Osteocyte (in vitro differentiated cells): Measurements from ENCODE around the gene LIN28A. TPM values are rescaled to one million over a fixed set of nuclear protein-coding genes. Genes with fewer than 3 reads are reported as not detected.

Experiments
- DNase-seq: peaks from one replicate; pipeline ENCODE4 v3.0.0; 2021; ENCODE audit warnings: mixed read lengths; ENCODE audit not compliant: unreplicated experiment; ENCODE audit errors: extremely low spot score
- H3K27ac Mint-ChIP-seq: one replicate; pipeline ENCODE4 v1.8.0; 2021; ENCODE audit warnings: mild to moderate bottlenecking, mixed read lengths; ENCODE audit not compliant: unreplicated experiment
- H3K27me3 Mint-ChIP-seq: one replicate; pipeline ENCODE4 v1.8.0; 2021; ENCODE audit warnings: mixed read lengths; ENCODE audit not compliant: unreplicated experiment
- H3K36me3 Mint-ChIP-seq: one replicate; pipeline ENCODE4 v1.8.0; 2021; ENCODE audit warnings: mixed read lengths; ENCODE audit not compliant: unreplicated experiment
- H3K4me1 Mint-ChIP-seq: one replicate; pipeline ENCODE4 v1.8.0; 2021; ENCODE audit warnings: mixed read lengths; ENCODE audit not compliant: unreplicated experiment
- H3K4me3 Mint-ChIP-seq: one replicate; pipeline ENCODE4 v1.8.0; 2021; ENCODE audit warnings: mild to moderate bottlenecking, moderate library complexity, mixed read lengths; ENCODE audit not compliant: unreplicated experiment
- H3K9me3 Mint-ChIP-seq: one replicate; pipeline ENCODE4 v1.8.0; 2021; ENCODE audit warnings: mixed read lengths; ENCODE audit not compliant: unreplicated experiment
- CTCF ChIP-seq: fragments of 200-600 bp; sonication (generic); IDR thresholded peaks from 2 replicates; pipeline ENCODE4 v1.5.0; 2021; ENCODE audit warnings: antibody characterized with exemption, mild to moderate bottlenecking, moderate library complexity
- total RNA-seq: library from RNA; stranded (reverse); gene quantifications from 2 replicates; pipeline ENCODE4 v1.2.1, GENCODE V29; 2021

Gene LIN28A
- total RNA-seq, 1 donor from 2014 or later: not detected

- Mint-ChIP-seq H3K27ac (no peak overlapping the region), H3K9me3 (no peaks in the 10 kb centered on the region), H3K36me3 (no peaks in the 10 kb centered on the region), H3K4me1 (peaks cover 3% of the 10 kb centered on the region), H3K4me3 (no peak overlapping the region), H3K27me3 (peaks cover 25% of the 10 kb centered on the region)
- DNase-seq: no peak
- no peak for TF ChIP-seq CTCF
These were observed 45.7 kb upstream of the LIN28A start for GRCh38 chr1:26364956-26365355.

- peaks cover 7% of the 10 kb centered on the region for H3K27me3 Mint-ChIP-seq
- H3K36me3 Mint-ChIP-seq: no peaks in the 10 kb centered on the region
- no peak for TF ChIP-seq CTCF
- no peak overlapping the region for H3K27ac Mint-ChIP-seq
- H3K9me3 Mint-ChIP-seq: no peaks in the 10 kb centered on the region
- H3K4me1 Mint-ChIP-seq: peaks cover 3% of the 10 kb centered on the region
- H3K4me3 Mint-ChIP-seq: no peak overlapping the region
- DNase-seq: no peak
These were observed 43.2 kb upstream of the LIN28A start for GRCh38 chr1:26367441-26367840.

- H3K27ac Mint-ChIP-seq: no peak overlapping the region
- no peak overlapping the region for H3K4me3 Mint-ChIP-seq
- no peaks in the 10 kb centered on the region for H3K9me3 Mint-ChIP-seq
- H3K4me1 Mint-ChIP-seq: peaks cover 3% of the 10 kb centered on the region
- no peak for TF ChIP-seq CTCF
- H3K27me3 Mint-ChIP-seq: peaks cover 7% of the 10 kb centered on the region
- no peak for DNase-seq
- no peaks in the 10 kb centered on the region for H3K36me3 Mint-ChIP-seq
These were observed 42.6 kb upstream of the LIN28A start for GRCh38 chr1:26368006-26368405.

- Mint-ChIP-seq H3K9me3 (no peaks in the 10 kb centered on the region), H3K4me3 (no peak overlapping the region), H3K27ac (no peak overlapping the region), H3K4me1 (peaks cover 3% of the 10 kb centered on the region), H3K27me3 (peaks cover 7% of the 10 kb centered on the region), H3K36me3 (no peaks in the 10 kb centered on the region)
- DNase-seq: no peak
- no peak for TF ChIP-seq CTCF
These were observed 42.1 kb upstream of the LIN28A start for GRCh38 chr1:26368486-26368885.

GRCh38 chr1:26370591-26371382, 39.8 kb upstream of the LIN28A start:
- H3K4me3 Mint-ChIP-seq: no peak overlapping the region
- peaks cover 6% of the 10 kb centered on the region for H3K4me1 Mint-ChIP-seq
- no peaks in the 10 kb centered on the region for H3K36me3 Mint-ChIP-seq
- peaks cover 2% of the 10 kb centered on the region for H3K27me3 Mint-ChIP-seq
- no peak for TF ChIP-seq CTCF
- no peak overlapping the region for H3K27ac Mint-ChIP-seq
- DNase-seq: no peak
- no peaks in the 10 kb centered on the region for H3K9me3 Mint-ChIP-seq
